Measurements from ENCODE around the gene DNAI4.

GRCh38 chr1:66860529-66860928 lies 64.1 kb downstream of the DNAI4 start:
- no peak for TF ChIP-seq CTCF (IDR thresholded peaks at IDR 0.05 in 2 of 3, conservative IDR thresholded peaks at IDR 0.05 in 1 of 3; ENCODE audit: borderline replicate concordance in 1 of 3, insufficient read depth in 1 of 3, low read depth in 2 of 3, low read length in 2 of 3)
- TF ChIP-seq POLR2A (IDR thresholded peaks at IDR 0.05; ENCODE audit: borderline replicate concordance, extremely low read depth, insufficient read depth, insufficient read length), result no peak
- TF ChIP-seq REST (IDR thresholded peaks at IDR 0.05; ENCODE audit: low read depth), result no peak
- TF ChIP-seq ELF1 (IDR thresholded peaks at IDR 0.05; ENCODE audit: borderline replicate concordance, low read depth), result no peak
- TF ChIP-seq TCF7L2 (IDR thresholded peaks at IDR 0.05; ENCODE audit: borderline replicate concordance, extremely low read depth, insufficient read depth, insufficient read length), result no peak
- TF ChIP-seq EZH2 (IDR thresholded peaks at IDR 0.05), result no peak
